OCI-LY1 (cell line): ENCODE data around the gene PSMD5.

Source experiments
- CTCF ChIP-seq: fragments of 200-600 bp; sonication (generic), shearing (Covaris generic); IDR thresholded peaks from 2 replicates; pipeline ENCODE4 v1.5.1; 2017; ENCODE audit warnings: mild to moderate bottlenecking, antibody characterized with exemption, low read length, moderate library complexity, mixed read lengths
- EZH2 ChIP-seq: fragments of 200-600 bp; sonication (generic), shearing (Covaris generic); IDR thresholded peaks from 2 replicates; pipeline ENCODE4 v1.8.0; 2017; ENCODE audit warnings: borderline replicate concordance, mixed run types, mild to moderate bottlenecking, antibody characterized with exemption, low read length, moderate library complexity, mixed read lengths

DNA sequence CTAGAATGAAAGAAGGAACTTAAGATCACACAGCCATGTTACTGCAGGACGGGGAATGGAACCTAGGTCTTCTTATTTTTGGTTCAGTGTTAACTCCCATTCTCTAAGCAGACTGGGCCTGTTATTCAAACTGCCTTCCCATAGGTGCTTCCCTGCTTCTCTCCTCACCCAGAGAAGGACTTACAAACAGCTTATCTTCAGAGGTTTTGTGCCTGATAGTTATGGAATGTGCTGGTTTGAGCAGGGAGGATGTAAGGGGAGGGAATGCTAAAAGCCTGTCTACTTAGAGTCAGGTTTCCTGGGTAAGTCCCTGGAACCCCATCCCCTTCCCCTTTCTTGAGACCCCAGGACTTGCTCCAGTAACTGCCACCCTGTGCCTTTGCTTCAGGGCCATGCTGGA, 4.2 kb upstream of the PSMD5 start:
- TF ChIP-seq EZH2 (no peak), CTCF (no peak)
